Spleen (tissue), 7 donors: ENCODE measurements around the gene SYCE3.
A peak's percentile ranks its signal among the peaks of the same experiment; 100 is the strongest.
"Not testable (repeated sequence)": the region's sequence is repeated elsewhere in the genome, so short reads cannot be mapped to it uniquely, and the experiment has no call there.

Source experiments
- POLR2A ChIP-seq, 3 donors: fragments of 450-650 bp; IDR thresholded peaks; one replicate each; pipeline ENCODE4 v1.5.1; 2017; ENCODE audit warnings: antibody characterized with exemption in 3 of 3, mild to moderate bottlenecking in 1 of 3
- TF ChIP-seq, protein P1 (sequence below), 11 experiments: fragments of 200-600 bp in 7 of 11; fragments of 450-650 bp in 4 of 11; sonication (generic) in 4 of 11; IDR thresholded peaks in 8 of 11; conservative IDR thresholded peaks in 3 of 11; 1 replicate in 7 of 11; 2 replicates in 4 of 11; pipeline versions ENCODE4 v1.4.0 to v1.8.0; 2016 to 2021; ENCODE audit warnings: antibody characterized with exemption in 11 of 11, inconsistent platforms in 4 of 11, mild to moderate bottlenecking in 1 of 11
- donor health status: DM: no; HTN: no; CAD: no; lungs with moderate emphysema.
- donor health status: DM: no; HTN: no; CAD: no.
- donor health status: DM: no; HTN: no; CAD: no.

DNA sequence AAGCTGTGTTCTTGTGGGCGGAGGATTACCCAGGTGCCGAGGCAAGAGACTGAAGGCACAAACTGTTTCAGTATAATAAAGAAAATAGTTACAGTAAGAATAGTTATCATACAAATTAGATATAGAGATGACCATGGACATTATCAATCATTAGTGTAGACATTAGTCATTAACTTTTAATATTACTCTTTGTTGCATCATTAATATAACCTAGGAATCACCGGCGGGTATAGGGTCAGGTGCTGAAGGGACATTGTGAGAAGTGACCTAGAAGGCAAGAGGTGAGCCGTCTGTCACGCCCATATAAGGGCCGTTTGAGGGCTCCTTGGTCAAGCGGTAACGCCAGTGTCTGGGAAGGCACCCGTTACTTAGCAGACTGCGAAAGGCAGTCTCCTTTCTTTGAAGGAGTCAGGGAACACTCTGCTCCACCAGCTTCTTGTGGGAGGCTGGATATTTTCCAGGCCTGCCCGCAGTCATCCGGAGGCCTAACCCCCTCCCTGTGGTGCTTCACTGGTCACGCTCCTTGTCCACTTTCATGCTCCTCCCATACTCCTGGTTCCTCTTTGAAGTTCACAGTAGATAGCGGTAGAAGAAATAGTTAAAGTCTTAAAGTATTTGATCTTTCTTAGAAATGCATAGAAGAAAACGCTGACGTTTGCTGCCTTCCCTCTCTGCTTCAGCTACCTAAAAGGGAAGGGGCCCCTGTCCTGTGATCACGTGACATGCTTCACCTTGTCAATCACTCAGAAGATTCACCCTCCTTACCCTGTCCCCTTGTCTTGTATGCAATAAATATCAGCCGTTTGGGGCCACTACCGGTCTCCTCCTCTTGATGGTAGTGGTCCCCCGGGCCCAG is 28.6 kb downstream of the SYCE3 start:
- TF ChIP-seq POLR2A (IDR thresholded peaks at IDR 0.05): peak in 1 of 3 donors; percentile 18
- TF ChIP-seq, protein P1, sequence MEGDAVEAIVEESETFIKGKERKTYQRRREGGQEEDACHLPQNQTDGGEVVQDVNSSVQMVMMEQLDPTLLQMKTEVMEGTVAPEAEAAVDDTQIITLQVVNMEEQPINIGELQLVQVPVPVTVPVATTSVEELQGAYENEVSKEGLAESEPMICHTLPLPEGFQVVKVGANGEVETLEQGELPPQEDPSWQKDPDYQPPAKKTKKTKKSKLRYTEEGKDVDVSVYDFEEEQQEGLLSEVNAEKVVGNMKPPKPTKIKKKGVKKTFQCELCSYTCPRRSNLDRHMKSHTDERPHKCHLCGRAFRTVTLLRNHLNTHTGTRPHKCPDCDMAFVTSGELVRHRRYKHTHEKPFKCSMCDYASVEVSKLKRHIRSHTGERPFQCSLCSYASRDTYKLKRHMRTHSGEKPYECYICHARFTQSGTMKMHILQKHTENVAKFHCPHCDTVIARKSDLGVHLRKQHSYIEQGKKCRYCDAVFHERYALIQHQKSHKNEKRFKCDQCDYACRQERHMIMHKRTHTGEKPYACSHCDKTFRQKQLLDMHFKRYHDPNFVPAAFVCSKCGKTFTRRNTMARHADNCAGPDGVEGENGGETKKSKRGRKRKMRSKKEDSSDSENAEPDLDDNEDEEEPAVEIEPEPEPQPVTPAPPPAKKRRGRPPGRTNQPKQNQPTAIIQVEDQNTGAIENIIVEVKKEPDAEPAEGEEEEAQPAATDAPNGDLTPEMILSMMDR (IDR thresholded peaks at IDR 0.05 in 8 of 11, conservative IDR thresholded peaks at IDR 0.05 in 3 of 11): not testable (repeated sequence)
